ENCODE data around the gene ADGRF3. TPM values are rescaled to one million over a fixed set of nuclear protein-coding genes. Genes with fewer than 3 reads are reported as not detected.
"Not testable (repeated sequence)": the region's sequence is repeated elsewhere in the genome, so short reads cannot be mapped to it uniquely, and the experiment has no call there.

Gene ADGRF3, protein sequence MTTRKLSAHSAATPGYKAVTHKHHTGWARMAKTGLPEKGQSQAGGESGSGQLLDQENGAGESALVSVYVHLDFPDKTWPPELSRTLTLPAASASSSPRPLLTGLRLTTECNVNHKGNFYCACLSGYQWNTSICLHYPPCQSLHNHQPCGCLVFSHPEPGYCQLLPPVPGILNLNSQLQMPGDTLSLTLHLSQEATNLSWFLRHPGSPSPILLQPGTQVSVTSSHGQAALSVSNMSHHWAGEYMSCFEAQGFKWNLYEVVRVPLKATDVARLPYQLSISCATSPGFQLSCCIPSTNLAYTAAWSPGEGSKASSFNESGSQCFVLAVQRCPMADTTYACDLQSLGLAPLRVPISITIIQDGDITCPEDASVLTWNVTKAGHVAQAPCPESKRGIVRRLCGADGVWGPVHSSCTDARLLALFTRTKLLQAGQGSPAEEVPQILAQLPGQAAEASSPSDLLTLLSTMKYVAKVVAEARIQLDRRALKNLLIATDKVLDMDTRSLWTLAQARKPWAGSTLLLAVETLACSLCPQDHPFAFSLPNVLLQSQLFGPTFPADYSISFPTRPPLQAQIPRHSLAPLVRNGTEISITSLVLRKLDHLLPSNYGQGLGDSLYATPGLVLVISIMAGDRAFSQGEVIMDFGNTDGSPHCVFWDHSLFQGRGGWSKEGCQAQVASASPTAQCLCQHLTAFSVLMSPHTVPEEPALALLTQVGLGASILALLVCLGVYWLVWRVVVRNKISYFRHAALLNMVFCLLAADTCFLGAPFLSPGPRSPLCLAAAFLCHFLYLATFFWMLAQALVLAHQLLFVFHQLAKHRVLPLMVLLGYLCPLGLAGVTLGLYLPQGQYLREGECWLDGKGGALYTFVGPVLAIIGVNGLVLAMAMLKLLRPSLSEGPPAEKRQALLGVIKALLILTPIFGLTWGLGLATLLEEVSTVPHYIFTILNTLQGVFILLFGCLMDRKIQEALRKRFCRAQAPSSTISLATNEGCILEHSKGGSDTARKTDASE
- total RNA-seq (2014; rRNA removed; shearing (Covaris generic)), result 0.16 and 0.28 TPM in 2 replicates

DNA sequence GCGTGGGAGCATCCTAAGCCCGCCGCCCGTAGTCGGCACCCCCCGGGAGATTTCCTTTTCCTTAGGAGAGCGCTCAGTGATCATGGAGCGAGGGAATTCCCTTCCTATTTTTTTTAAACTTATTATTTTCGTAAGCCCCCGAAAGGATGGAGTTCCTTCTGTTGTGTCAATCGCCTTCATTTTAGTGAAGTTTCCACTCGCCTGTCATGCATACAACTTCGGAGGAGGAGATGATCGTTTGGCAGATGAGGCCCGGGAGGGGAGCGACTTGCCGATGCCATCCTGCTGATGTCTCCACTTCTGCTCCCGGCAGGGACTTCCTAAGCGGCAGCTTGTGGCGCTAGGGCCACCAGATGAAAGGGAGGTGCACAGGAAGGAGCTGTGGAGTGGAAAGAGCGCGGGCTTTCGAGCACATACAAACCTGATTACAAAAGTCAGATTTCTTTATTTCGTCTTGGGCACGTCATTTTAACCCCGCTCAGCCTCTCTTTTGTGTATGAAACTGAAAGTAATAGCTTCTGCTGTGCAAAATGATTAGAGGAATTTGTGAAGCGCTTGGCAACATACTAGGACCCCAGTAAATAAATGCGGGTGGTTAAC lies at the start of gene ADGRF3:
Gene ADGRF3, minus strand, starts transcription at position 336 of the 600 bp plus-strand sequence. CDS start 555 bp downstream, outside the sequence.
- DNase-seq (ENCODE audit: low spot score), result peak; percentile 79

DNA sequence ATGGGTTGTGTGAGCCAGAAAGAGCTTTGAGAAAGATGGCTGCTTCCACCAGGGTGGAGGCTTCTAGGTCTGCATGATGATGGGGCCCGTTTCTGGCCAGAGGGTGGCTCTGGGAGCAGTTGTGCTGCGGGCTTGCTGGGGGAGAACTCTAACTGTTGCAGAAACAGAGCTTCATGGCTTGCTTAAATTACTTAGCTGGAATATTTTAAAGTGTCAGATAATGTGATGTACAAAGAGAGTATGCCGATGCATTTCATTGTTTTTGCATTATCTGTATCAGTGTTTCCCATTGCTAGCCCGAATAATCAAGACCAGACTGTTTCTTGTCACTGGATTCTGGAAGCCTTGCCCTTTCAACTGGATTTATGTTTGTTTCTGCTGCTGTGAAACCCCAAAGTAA lies 48.8 kb upstream of the ADGRF3 start:
- DNase-seq (ENCODE audit: low spot score), result no peak

DNA sequence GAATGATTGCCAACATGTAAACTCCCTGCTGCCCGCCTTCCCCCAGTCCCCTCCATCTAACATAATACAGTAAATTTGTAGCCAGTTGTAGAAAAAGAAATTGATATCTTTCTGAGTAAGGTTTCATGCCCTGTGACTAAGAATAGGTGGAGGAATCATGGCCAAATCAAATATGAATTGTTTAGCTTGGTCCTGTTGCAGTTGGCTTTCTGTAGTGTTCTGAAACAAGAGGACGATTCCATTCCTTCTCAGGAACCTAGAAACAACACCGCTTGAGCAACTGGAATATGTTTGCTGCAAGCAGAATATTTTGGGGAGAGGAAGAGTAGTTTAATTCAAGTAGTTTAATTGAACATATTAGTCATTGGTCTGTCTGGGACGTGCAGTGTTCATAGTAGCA lies 48.1 kb upstream of the ADGRF3 start:
- no peak for DNase-seq (ENCODE audit: low spot score)

DNA sequence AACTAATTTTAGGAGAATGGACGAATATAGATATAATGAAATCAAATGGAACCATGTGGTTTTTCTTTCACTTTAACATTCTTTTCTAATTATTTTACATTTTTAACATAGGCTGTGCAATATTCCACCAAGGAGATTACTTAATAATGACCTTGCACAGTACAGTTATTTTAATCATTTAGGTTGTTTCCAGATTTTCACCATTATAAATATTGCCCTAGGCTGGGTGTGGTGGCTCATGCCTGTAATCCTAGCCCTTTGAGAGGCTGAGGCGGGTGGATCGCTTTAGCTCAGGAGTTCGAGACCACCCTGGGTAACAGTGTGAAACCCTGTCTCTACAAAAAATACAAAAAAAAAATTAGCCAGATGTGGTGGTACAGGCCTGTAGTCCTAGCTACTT lies 40.6 kb upstream of the ADGRF3 start:
- DNase-seq (ENCODE audit: low spot score), result no peak

DNA sequence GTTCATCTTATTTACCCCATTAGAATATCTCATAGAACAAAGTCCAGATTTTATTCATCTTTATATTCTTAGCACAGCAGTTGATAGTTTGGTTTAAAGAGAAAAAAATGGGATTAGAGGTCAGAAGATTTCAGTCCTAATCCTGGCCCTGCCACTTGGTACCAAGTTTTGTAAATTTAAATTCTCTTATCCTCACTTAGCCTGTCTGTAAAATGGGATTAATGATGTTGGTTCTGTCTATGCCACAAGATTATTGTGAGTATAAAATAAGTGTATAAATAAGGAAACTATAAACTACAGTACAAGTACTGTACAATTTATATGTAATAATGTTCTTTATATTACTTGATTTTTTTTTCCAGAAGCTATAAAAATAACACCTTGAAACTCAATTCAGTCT lies 38.0 kb upstream of the ADGRF3 start:
- DNase-seq (ENCODE audit: low spot score), result no peak

DNA sequence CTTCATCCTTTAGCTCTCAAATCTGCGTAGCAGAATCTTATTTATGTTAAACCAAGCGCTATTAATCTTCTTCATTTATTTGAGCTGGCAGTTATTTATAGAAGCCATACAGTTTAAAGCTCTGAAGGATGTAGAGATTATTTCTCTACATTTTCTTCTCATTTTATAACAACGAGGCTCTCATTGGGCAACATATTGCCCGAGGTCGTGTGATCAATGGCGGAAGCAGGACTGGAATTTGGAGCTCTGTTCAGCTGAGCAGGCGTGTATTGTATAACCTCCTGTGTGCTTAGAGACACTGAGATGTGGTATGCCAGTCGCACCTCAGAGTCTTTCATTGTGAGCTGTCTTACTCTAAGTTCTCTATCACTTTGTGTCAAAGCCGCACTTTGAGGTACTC lies 37.6 kb upstream of the ADGRF3 start:
- no peak for DNase-seq (ENCODE audit: low spot score)

DNA sequence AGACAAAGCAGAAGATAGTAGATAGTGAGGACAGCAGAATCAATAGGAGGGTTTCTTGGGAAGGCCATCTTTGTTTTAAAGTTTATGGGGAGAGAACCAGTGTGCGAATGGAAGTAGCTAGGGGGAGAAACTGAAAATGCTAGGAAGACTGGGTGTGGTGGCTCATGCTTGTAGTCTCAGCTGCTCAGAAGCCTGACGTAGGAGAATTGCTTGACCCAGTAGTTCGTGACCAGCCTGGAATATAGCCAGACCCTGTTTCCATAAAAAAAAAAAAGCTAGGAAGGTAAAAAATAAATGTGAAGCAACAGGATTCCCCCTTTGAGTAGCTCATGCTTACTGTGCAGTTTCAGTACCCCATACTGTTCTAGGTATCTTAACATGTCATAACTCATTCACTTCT lies 36.0 kb upstream of the ADGRF3 start:
- no peak for DNase-seq (ENCODE audit: low spot score)

DNA sequence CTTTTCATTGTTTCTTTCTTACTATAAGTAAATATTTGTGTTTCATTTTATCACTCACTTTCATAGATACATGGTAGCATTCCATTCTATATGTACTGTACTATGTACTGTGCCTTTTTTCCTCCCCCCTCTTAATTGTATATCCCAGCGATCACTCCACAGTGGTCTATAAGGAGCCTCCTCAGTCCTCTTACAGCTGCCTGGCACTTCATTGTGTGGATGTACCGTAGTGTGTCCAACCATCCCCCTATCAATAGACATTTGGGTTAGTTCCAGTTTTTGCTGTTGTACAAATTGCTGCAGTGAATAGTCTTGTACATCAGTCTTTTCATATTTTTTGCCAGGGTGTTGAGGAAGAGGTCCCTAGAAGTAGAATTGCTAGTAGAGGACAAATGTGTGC lies 33.7 kb upstream of the ADGRF3 start:
- no peak for DNase-seq (ENCODE audit: low spot score)

DNA sequence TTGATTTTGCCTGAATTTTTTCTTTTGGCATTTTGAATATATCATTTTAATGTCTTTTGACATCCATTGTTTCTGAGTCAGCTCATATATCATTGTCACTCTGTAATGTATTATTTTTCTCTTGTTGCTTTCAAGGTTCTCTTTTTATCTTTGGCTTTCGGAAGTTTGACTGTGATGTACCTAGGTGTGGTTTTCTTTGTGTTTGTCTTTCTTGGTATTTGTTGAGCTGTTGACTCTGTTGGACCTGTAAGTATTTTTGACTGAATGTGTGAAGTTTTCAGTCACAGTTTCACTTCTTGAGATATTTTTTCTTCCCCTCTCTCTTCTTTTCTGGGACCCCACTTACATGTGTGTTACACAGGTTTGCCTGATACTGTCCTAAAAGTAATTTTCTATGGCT lies 30.2 kb upstream of the ADGRF3 start:
- no peak for DNase-seq (ENCODE audit: low spot score)

DNA sequence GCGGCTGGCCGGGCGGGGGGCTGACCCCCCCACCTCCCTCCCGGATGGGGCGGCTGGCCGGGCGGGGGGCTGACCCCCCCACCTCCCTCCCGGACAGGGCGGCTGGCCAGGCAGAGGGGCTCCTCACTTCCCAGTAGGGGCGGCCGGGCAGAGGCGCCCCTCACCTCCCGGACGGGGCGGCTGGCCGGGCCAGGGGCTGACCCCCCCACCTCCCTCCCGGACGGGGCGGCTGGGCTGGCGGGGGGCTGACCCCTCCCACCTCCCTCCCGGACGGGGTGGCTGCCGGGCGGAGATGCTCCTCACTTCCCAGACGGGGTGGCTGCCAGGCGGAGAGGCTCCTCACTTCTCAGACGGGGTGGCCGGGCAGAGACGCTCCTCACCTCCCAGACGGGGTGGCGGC lies 24.3 kb upstream of the ADGRF3 start:
- DNase-seq (ENCODE audit: low spot score), result not testable (repeated sequence)

DNA sequence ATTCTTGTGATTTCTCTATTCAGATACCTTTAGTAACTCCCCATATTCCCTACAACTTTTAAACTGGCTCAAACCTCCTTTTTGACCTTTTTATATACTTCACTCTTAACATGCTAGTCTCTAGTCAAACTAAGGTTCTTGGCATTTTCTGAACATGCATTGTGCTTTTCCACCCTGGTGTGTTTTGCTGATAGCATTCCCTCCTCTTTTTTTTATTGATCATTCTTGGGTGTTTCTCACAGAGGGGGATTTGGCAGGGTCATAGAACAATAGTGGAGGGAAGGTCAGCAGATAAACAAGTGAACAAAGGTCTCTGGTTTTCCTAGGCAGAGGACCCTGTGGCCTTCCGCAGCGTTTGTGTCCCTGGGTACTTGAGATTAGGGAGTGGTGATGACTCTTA lies 23.1 kb upstream of the ADGRF3 start:
- DNase-seq (ENCODE audit: low spot score), result not testable (repeated sequence)

DNA sequence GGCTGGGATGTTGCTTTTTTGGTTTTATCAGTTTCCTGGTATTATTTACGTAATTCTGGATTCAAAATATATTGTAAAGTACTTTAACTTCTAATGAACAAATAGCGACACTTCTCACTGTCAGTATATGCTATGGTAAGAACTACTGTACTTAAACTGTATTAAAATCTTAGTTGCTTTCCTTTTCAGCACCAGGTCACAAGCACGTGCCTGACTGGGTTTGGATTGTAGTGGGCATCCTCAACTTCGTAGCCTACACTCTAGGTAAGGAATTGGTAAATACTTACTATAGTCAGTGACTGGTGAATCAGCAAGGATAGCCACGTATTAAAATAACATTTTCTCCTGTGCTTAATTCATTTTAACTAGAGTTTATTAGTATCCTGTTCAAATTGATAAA lies 20.4 kb upstream of the ADGRF3 start:
- DNase-seq (ENCODE audit: low spot score), result no peak

DNA sequence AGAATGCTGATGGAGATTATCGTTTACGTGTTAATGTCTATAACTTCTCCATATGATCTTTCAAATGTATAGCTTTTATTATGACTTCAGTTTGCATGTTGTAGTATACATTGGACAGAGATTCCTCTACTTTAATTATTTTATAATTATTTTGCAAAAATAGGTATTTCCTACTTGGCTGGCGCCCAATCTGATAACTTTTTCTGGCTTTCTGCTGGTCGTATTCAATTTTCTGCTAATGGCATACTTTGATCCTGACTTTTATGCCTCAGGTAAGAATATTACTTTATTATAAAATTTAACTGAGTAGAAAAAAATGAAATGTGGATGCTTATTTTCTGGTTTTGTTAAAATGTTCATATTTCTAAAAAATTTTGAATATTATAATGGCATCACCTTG lies 18.1 kb upstream of the ADGRF3 start:
- no peak for DNase-seq (ENCODE audit: low spot score)

DNA sequence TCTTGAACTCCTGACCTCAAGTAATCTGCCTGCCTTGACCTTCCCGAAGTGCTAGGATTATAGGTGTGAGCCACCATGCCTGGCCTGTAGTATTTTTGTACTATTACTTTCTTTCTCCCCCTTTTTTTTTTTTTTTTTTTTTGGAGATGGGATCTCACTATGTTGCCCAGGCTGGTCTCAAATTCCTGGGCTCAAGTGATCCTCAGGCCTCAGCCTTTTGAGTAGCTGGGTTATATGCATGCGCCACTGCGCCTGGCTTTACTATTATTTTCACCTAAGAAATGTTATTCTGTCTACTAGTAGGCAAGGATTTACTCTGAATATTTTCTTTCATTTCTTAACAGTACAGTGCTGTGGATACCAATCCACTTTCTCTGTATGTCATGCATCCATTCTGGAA lies 17.4 kb upstream of the ADGRF3 start:
- DNase-seq (ENCODE audit: low spot score), result no peak

DNA sequence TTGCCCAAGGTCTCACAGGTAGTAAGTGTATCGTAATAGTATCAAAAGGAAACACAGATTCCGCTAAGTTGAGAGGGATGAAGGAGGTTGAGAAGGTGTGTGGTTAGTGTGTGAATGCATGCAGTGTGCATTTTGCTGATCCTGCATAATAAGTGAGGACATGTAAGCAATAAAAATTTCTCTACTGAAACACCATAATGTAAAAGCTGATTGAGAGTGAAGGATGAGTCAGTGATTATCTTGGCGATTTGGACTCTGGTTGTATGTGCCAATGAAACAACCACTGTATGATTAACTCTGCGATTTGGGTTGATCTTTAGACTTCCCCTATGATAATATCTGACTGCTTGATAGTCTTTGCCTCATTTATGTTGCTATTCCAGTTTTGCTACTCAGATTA lies 16.7 kb upstream of the ADGRF3 start:
- DNase-seq (ENCODE audit: low spot score), result peak; percentile 48

DNA sequence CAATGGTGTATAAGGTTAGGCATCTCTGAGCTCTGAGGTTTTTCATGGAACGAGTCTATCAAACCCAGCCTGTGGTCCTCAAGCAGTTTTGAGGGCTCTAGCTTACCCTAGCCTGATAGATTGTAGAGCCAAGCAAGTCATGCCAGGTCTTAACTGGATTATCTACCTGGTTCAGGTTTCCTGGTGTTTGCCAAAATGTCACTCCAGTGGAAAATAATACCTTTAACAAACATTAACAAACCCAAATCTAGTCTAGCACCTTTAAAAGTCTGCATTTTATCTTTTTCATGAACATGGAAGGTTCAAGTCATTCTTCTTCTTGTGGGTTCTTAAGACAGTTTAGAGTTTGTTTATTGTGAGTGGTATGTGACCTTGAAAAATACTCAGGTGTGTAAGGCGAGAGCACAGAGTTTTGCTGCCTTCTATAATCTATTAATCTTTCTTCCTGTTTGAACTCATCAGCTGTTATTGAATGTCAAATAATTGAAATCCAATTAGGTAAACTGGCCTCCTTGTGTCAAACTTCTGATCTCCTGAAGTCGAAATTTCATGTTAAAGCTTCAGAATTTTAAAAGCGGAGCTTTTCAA lies 13.4 kb upstream of the ADGRF3 start:
- DNase-seq (ENCODE audit: low spot score), result no peak

DNA sequence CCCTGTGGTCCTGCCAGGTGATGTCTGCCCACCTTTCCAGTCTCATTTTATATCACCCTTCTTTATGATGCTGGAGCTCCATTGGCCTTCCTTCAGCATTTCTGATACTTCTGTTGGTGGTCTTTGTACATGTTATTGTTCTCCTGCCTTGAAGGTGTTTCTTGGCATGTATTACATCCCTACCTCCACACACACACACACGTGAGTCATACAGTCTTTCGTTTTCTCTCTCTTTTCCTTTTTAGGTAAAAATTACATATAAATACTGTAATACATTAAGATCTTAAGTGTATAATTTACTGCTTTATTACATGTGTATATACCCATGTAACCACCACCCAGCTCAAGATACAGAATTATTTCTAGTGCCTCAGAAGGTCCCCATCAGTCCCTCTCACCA lies 10.2 kb upstream of the ADGRF3 start:
- no peak for DNase-seq (ENCODE audit: low spot score)

DNA sequence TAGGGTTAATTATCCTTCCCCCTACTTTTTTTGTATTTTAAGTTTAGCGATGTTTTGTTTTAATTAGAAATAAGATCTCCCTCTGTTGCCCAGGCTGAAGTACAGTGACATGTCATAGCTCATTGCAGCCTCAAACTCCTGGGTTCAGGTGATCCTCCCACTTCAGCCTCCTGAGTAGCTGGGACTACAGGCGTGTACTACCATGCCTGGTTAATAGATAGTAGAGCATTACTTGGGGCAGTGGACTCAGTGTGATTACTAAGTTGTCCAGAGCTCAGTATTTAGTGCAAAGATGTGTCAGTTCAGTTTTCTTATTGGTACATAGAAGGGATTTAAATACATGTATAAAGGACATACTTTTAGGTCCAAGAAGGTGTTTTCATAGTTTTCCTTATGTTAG lies 9.5 kb upstream of the ADGRF3 start:
- DNase-seq (ENCODE audit: low spot score), result no peak

DNA sequence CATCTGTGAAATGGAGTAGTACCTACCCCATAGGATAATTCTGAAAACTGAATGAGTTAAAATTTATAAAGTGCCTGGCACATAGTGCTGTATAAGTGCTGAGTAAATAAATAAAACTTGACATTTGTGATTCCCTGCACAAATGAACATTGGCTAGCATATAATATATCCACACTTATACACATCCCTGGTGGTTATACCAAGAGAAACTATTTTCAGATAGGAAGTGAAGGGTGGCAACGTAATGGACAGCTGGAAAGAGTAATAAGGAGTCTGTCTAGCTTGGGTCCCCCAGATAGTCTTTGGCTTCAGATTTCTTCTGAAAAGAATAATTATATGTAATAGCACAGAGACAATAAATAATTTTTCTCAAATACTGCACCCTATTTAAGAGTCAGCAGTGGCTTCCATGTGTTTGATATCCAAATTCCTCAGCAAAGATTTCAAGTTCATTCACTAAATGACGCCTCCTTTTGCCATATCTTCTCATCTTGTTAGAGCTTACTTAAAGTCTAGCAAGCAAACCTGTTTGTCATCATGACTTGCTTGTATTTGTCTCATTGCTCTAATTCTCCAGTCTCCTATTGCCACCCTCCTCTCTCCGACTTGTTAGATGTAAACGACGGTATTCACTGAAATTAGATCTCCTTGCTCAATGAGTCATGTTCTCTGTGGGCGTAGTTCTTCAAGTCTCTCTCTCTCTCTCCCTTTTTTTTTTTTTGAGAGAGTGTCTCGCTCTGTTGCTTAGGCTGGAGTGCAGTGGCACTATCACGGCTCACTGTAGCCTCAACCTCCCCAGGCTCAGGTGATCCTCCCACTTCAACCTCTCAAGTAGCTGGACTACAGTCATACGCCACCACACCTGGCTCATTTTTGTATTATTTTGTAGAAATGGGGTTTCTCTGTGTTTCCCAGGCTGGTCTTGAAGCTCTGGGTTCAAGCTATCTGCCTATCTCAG lies 8.7 kb upstream of the ADGRF3 start:
- DNase-seq (ENCODE audit: low spot score), result peak; percentile 82

DNA sequence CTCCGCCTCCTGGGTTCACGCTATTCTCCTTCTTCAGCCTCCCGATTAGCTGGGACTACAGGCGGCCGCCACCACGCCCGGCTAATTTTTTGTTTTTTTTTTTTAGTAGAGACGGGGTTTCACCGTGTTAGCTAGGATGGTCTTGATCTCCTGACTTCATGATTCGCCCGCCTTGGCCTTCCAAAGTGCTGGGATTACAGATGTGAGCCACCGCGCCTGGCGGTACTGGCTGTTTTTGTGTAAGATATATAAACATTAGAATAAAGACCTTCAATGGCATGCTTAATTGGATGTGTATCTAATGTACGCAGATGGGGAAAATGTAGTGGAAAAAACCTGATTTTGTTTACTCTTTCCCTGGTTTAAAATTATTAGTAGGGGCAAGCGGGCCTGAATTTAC lies 7.9 kb upstream of the ADGRF3 start:
- DNase-seq (ENCODE audit: low spot score), result not testable (repeated sequence)

DNA sequence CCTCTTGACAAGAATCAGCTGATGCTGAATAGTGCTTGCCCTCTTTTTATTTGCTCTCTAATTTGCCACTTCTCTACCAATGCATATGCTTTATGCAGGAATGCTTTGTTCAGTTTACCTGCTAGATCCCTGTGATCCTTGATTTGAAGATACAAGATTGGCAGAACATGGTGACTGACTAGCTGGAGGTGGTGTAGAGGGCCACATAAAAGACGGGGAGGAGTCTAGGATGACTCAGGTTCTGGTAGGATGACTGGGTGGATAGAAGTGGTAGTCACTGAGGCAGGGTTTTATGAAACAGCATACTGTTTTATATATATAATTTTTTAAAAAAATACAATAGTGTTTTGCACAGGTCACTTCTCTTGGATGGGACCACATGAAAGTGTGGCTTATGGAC lies 6.3 kb upstream of the ADGRF3 start:
- DNase-seq (ENCODE audit: low spot score), result no peak

Data from HT-29 (cell line).